ENCODE measurements around the gene TSHR.
A peak's percentile ranks its signal among the peaks of the same experiment; 100 is the strongest.
"Not testable (repeated sequence)": the region's sequence is repeated elsewhere in the genome, so short reads cannot be mapped to it uniquely, and the experiment has no call there.

TSHR gene

GRCh38 chr14:81091139-81091538 lies 135.7 kb downstream of the TSHR start:
- no peak for DNase-seq

- no peak for DNase-seq
Measured at GRCh38 chr14:81091660-81092059, 136.2 kb downstream of the TSHR start.

DNA sequence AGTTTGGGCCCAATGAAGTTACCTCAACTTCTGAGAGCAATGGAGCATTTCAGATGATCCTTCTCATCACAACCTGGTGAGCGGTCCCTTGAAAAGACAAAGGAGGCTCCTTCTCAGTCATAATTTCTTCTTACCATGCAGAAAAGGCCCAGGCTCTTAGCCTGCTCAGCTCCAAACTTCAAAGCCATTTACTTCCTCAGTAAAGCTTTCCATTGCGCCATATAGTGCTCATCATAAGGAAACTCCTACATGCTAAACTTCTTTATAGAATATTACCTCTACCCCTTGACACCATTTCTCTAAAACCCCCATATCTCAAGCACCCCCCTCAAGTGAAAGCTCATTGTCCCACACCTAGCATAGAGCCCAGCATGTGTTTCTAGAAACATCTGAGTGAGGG lies 138.2 kb downstream of the TSHR start:
- no peak for DNase-seq

- no peak for DNase-seq
Measured at GRCh38 chr14:81095539-81095938, 140.1 kb downstream of the TSHR start.

- no peak for DNase-seq
Measured at GRCh38 chr14:81096656-81097055, 141.2 kb downstream of the TSHR start.

- DNase-seq: no peak
Measured at GRCh38 chr14:81102217-81102616, 146.8 kb downstream of the TSHR start.

- DNase-seq: no peak
Measured at GRCh38 chr14:81103443-81103842, 148.0 kb downstream of the TSHR start.

DNA sequence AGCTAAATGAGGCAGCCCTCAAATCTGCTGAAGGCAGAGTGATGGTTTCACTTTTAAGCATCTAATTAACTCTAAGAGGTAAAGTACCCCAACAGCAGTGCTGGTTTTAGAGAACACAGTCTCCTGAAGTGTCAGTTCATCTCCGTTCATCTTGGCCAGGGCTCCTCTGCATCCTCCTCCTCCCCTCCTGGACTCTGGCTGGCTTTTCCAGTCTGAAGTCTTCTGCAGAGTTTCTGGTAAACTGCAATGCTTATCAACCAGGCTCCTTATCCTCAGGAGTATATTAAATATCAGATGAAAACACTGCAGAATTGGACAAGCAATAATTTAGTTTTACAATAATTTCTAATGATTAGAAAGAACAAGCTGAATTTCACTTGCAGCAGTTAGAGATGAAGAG lies 150.0 kb downstream of the TSHR start:
- DNase-seq: no peak

DNA sequence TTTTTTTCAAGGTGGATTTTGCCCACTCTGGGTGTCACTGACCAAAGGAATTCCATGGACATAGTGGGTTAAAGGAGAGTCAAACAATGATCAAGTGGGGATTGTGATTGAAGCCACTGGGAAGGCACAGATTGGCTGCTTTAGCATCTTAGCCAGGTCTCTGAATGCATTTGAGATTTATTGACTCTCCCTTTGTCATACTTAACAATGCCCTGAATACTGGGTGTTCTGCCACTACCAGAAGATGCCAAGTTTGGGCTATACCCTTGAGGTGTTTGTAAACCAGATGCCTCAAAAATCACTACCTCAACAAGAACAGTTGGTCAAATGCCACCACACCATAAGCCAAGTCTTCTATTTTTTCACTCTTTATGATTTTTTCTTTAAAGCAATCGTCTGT lies 150.5 kb downstream of the TSHR start:
- DNase-seq: no peak

DNA sequence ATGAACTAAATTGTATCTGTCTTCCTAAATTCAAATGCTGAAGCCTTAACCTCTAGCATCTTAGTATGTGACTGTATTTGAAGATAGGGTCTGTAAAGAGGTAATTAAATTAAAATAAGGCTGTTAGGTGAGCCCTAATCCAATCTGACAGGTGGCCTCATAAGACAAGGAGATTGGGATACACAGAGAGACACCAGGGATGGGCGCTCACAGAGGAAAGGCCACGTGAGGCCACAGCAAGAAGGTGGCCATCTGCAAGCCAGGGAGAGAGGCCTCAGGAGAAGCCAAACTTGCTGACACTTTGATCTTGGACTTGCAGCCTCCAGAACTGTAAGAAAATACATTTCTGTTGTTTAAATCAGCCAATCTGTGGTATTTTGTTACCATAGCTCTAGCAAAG lies 154.8 kb downstream of the TSHR start:
- no peak for DNase-seq

GRCh38 chr14:81113176-81113575 lies 157.8 kb downstream of the TSHR start:
- DNase-seq: no peak

DNA sequence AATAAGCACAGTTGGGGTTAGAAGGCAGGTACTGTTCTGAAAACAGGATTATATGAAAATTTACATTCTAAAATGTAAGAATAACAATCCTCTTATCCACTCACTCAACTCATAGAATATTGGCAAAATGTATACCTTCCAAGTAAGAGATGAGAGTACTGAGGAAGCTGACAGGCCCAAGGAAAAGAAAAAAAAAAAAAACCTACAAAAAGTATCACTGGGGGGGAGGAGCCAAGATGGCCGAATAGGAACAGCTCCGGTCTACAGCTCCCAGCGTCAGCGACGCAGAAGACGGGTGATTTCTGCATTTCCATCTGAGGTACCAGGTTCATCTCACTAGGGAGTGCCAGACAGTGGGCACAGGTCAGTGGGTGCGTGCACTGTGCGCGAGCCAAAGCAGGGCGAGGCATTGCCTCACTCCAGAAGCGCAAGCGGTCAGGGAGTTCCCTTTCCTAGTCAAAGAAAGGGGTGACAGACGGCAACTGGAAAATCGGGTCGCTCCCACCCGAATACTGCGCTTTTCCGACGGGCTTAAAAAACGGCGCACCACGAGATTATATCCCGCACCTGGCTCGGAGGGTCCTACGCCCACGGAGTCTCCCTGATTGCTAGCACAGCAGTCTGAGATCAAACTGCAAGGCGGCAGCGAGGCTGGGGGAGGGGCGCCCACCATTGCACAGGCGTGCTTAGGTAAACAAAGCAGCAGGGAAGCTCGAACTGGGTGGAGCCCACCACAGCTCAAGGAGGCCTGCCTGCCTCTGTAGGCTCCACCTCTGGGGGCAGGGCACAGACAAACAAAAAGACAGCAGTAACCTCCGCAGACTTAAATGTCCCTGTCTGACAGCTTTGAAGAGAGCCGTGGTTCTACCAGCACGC lies 158.8 kb downstream of the TSHR start:
- DNase-seq: not testable (repeated sequence)

GRCh38 chr14:81120501-81120900 lies 165.1 kb downstream of the TSHR start:
- no peak for DNase-seq

GRCh38 chr14:81122326-81122725 lies 166.9 kb downstream of the TSHR start:
- no peak for DNase-seq

DNA sequence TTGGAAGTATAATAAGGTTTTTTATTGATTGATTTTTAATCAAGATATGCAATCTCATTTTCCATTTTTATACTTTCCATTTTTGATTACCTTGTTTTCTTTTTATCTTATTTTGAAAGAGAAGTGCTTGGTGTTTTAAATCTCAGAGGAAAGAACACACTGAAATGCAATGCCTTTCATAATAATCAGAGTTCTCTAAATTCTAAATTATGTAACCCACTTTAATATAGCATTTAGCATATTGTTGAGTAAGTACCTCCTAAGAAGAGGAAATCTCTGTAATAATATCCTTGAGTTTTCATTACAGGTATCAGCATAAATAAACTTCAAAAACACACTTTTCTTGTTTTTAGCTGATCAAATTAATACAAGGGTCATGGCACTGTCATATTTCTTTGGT lies 168.4 kb downstream of the TSHR start:
- no peak for DNase-seq

DNA sequence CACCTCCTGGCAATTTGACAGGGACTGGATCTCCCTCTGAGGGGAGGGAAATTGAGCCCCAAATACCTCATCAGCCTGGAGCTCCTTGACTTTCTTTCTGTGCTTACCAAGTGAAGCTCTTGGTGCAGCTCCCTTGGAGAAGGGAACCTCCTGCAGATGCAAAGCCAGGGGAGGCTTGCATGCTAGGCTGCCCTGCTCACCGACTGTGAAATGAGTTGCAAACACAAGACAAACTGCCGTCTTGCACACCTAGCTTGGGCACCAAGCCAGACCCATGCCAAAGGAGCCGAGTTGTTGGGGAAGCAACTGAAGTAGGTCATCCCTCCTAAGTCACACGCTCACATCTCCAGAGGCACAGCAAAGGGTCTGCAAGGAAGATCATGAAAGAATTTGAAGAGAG lies 170.1 kb downstream of the TSHR start:
- no peak for DNase-seq

DNA sequence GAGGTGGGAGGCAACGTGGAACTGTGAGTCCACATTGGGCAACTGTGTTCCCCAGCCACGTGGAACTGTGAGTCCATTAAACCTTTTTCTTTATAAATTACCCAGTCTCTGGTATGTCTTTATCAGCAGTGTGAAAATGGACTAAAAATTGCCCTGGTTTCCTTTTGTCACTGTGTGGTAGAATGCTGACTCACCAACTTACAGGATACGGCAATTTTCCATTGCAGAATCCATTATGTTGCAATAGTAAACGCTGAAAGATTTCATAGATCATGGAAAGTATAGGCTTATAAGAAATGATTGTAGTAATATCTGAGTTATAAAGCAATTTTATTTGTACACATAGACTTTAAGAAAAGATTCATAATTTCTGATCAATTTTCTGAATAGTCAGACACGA lies 172.4 kb downstream of the TSHR start:
- DNase-seq: peak in 1 of 2 experiments; percentile 7

- DNase-seq: no peak
Measured at GRCh38 chr14:81129242-81129641, 173.8 kb downstream of the TSHR start.

DNA sequence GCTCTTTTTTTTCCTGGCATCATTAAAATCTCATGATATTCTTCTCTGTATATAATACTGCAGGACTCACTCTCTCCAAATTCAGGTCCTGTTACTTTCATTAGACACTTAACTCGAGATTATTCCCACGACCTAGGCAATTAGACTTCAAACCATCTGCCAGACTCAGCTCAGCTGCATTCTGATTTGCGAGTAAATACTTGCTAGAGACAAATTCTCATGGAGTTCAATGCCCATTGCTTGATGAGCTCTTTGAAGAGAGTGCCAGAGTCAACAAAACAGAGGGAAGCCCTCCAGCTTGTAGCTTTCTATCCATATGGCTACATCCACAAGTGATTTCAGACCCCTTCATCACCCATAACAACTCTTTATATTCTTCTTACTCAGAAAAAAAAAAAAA lies 177.0 kb downstream of the TSHR start:
- DNase-seq: no peak

DNA sequence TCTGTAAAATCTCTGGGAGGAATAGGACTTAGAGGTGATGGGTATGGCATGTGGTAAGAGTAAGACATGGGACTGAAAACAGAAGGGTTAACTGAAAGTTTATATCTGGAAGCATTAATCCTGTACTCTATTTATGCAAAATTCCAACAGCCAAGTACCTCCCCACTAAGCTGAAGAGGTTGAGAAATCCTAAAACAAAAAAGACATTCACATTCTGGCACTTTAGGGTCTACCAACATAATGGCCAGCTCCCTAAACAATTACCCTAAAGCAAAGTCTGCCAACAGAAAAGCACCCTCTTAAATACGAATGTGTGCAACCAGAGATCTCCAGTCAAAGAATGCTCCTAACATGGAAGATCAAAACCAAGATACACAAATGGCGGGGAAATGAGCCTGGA lies 178.0 kb downstream of the TSHR start:
- no peak for DNase-seq

DNA sequence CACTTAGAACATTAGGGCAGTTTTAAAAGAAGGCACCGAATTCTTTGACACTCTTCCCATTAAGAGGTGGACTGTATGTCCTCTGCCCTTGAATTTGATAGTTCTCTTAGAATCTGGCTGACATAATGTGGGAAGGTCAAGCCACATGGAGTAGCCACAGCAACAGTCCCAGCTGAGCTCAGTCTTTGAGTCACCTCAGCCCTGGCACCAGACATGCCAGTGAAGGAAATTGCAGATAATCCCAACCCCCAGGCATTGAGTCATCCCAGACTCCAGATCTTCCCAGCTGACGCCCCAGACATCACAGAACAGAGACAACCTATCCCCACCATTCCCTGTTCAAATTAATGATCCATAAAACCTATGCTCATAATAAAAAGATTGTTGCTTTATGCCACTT lies 181.9 kb downstream of the TSHR start:
- DNase-seq: no peak

GRCh38 chr14:81138429-81138828 lies 183.0 kb downstream of the TSHR start:
- DNase-seq: no peak

- DNase-seq: no peak
Measured at GRCh38 chr14:81141426-81141825, 186.0 kb downstream of the TSHR start.

GRCh38 chr14:81143793-81144192 lies 188.4 kb downstream of the TSHR start:
- DNase-seq: no peak
